Raji (cell line): Measurements from ENCODE around the gene ZNF485.

Experiments used
- POLR2A ChIP-seq: IDR thresholded peaks from 2 replicates; pipeline ENCODE4 v1.6.1; 2011; ENCODE audit warnings: low read depth, low read length, control low read depth; ENCODE audit not compliant: insufficient read depth

Gene ZNF485

DNA sequence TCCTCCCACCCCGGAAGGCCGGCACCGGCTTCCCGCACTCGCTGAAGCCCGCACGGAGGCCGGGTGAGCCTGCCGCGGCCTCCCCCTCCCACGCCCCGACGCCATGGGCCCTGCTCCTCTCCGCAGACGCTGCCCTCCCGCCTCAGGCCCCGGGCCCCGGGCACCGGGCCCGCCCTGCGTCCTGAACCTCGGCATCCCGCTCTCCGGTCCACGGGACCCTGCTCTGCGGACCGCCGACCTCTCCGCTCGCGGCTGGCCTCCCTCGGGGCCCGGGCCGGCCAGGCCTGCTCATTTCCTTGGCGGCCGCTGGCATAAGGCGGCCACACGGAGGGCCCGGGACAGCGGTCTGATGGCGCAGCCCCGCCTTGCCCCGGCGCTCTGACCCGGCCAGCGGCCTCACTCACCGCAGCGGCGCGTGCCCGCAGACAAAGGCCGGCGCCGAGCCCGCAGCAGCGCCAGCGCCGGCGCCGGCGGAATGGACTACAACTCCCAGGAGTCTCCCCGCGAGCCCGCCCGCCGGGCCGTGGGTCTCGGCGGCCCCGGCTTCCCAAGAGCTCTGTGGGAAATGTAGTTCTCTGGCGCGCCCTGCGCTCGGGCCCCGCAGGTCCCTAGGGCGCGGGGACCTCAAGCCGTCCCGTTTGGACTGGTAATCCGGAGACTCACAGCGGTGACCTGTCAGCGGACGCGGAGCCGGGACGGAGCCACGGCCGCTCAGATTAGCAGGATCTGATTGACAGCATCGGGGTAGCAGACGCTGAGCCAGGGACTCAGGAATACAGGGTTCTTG, 42.4 kb downstream of the ZNF485 start, which contains the start of gene ZNF32:
ZNF32 (minus strand) TSS at position 484 of the 787 bp plus-strand sequence. CDS start 2,748 bp downstream, outside the sequence.
- no peak for TF ChIP-seq POLR2A

GRCh38 chr10:43649185-43649523, 42.9 kb downstream of the ZNF485 start:
- TF ChIP-seq POLR2A = no peak

GRCh38 chr10:43653746-43654145, 47.5 kb downstream of the ZNF485 start:
- no peak for TF ChIP-seq POLR2A

DNA sequence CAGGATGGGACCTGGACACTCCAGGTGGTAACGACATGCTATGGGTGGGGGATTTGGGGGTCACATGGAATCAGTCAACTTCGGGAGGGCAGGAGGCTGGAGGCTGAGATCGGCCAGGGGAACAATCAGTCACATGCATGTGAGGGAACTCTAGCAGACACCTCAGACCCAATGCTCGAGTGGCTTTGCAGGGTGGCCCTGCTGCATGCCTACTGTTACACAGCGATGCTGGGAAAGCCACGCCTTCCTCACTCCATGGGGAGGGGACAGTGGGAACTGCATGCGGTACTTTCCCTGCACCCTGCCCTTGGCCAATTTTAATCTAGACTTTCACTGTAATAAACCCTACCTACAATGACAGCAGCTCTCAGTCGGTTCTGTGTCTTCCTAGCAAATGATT, 49.1 kb downstream of the ZNF485 start:
- no peak for TF ChIP-seq POLR2A

DNA sequence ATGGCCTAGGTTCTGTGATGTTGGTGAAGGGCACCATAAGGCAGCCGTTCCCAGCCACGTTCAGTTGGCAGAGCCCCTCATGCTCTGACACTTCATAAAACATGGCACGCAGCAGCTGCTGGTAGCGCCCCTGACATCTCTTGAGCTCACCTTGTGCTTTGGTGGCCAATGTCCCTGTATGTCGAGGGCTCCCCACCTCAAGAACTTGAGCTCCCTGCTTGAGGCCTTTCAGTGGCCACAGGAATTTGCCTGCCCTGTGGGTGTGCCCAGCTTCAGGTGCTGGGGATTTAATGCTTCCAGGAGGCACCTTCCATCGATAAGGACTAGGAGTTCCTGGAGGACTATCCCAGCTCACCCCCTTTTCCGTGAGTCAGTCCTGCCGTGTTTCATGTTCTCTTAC, 52.0 kb downstream of the ZNF485 start:
- TF ChIP-seq POLR2A = no peak

GRCh38 chr10:43665054-43665453, 58.8 kb downstream of the ZNF485 start:
- no peak for TF ChIP-seq POLR2A

DNA sequence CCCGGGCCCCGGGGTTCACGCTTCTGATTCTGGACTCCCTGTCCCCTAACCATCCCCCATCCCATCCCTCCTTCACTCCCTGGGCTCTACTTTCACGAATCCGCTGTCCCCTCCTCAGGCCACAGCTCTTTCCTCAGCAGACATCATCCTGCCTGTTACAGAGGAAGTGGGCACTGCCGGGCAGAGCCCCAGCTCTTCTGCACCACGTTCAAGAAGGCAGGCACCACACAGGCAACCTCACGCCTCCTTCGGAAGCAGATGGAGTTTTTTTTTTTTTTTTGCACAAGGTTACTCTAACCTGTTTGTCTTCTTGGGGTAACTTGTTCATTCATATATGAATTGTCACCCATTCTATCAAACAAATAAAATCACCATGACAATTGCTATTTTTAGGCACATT, 60.3 kb downstream of the ZNF485 start:
- TF ChIP-seq POLR2A = no peak

- TF ChIP-seq POLR2A = no peak
These were observed 61.1 kb downstream of the ZNF485 start for GRCh38 chr10:43667317-43667731.
